ENCODE measurements around the gene RAC3. TPM values are rescaled to one million over a fixed set of nuclear protein-coding genes. Genes with fewer than 3 reads are reported as not detected.

The RAC3 gene
- total RNA-seq, 4 donors from 2014 or later: 0.42 to 2.0 TPM; not detected in 2

DNA sequence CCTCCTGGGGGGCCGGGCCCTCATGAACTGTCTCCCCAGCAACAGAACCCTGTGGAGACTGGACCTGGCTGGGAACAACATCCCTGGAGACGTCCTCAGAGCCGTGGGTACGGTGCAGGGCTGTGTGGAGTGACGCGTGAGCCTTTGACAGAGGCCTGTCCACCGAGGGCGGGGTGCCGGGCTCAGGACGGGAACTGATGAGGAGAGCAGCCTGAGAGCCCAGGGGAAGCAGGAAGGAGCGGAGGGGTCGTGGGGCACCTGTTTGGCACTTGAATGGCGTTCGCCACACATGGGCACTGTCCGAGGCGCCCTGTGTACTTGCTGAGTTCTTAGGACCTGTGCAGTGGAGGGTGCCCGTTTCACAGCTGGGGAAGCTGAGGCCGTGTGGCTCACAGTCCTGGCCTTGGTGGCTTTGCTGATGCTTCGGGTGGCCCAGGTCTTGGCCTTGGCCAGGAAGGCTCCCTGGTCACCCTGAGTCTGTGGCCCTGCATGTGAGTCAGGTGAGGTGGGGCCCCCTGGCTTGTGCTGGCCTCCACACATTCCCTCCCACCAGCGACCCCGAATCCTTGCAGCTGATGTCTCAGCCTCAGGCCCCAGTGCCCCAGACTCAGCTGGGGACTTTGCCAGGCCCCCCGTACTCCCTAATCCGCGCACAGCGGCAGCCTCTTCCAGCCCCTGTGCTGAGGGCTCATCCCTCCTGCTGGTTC is 5.9 kb upstream of the RAC3 start:
- DNase-seq: no peak
- intact Hi-C loops (cut with DNase I; ENCODE audit: low total_unique reads) (no loop called here), in situ Hi-C loops (cut with MboI; ENCODE audit: low sequenced_read_pairs in 4 of 4) (loop anchor here in 1 of 4 donors (25.0 kb wide), 1 partner anchor 112 kb away; no protein-coding TSS in a partner anchor)
- H3K4me3 ChIP-seq: no peak overlapping the region
- H3K36me3 ChIP-seq: no peaks in the 10 kb centered on the region
- peaks cover 19 to 39% of the 10 kb centered on the region in 2 donors for H3K4me1 ChIP-seq
- ATAC-seq: no peak
- TF ChIP-seq, protein P1, sequence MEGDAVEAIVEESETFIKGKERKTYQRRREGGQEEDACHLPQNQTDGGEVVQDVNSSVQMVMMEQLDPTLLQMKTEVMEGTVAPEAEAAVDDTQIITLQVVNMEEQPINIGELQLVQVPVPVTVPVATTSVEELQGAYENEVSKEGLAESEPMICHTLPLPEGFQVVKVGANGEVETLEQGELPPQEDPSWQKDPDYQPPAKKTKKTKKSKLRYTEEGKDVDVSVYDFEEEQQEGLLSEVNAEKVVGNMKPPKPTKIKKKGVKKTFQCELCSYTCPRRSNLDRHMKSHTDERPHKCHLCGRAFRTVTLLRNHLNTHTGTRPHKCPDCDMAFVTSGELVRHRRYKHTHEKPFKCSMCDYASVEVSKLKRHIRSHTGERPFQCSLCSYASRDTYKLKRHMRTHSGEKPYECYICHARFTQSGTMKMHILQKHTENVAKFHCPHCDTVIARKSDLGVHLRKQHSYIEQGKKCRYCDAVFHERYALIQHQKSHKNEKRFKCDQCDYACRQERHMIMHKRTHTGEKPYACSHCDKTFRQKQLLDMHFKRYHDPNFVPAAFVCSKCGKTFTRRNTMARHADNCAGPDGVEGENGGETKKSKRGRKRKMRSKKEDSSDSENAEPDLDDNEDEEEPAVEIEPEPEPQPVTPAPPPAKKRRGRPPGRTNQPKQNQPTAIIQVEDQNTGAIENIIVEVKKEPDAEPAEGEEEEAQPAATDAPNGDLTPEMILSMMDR (IDR thresholded peaks at IDR 0.05 in 4 of 5, conservative IDR thresholded peaks at IDR 0.05 in 1 of 5): no peak
- no peak for TF ChIP-seq POLR2A (IDR thresholded peaks at IDR 0.05)
- no peaks in the 10 kb centered on the region for H3K9me3 ChIP-seq
- H3K27ac ChIP-seq: no peak overlapping the region
- H3K27me3 ChIP-seq: peaks cover 0 to under 1% (median 0%) of the 10 kb centered on the region in 3 donors

- ATAC-seq (no peak), DNase-seq (no peak)
- peaks cover 9 to 31% of the 10 kb centered on the region in 2 donors for H3K4me1 ChIP-seq
- H3K36me3 ChIP-seq: no peaks in the 10 kb centered on the region
- TF ChIP-seq POLR2A (IDR thresholded peaks at IDR 0.05): no peak
- TF ChIP-seq, protein P1 (IDR thresholded peaks at IDR 0.05 in 4 of 5, conservative IDR thresholded peaks at IDR 0.05 in 1 of 5): no peak
- peaks cover 10 to 14% (median 11%) of the 10 kb centered on the region in 3 donors for H3K27me3 ChIP-seq
- intact Hi-C loops (cut with DNase I; ENCODE audit: low total_unique reads) (no loop called here), in situ Hi-C loops (cut with MboI; ENCODE audit: low sequenced_read_pairs in 4 of 4) (loop anchor here in 1 of 4 donors (25.0 kb wide), 1 partner anchor 109 kb away; no protein-coding TSS in a partner anchor)
- H3K27ac ChIP-seq: no peak overlapping the region
- H3K4me3 ChIP-seq: no peak overlapping the region
- no peaks in the 10 kb centered on the region for H3K9me3 ChIP-seq
Measured at GRCh38 chr17:82028246-82028645, 3.2 kb upstream of the RAC3 start.

GRCh38 chr17:82028966-82029365 is 2.5 kb upstream of the RAC3 start:
- no peaks in the 10 kb centered on the region for H3K9me3 ChIP-seq
- no peak for TF ChIP-seq POLR2A (IDR thresholded peaks at IDR 0.05)
- TF ChIP-seq, protein P1 (IDR thresholded peaks at IDR 0.05 in 4 of 5, conservative IDR thresholded peaks at IDR 0.05 in 1 of 5): no peak
- DNase-seq: no peak
- no peak for ATAC-seq
- intact Hi-C loops (cut with DNase I; ENCODE audit: low total_unique reads) (no loop called here), in situ Hi-C loops (cut with MboI; ENCODE audit: low sequenced_read_pairs in 4 of 4) (loop anchor here in 1 of 4 donors (25.0 kb wide), 1 partner anchor 108 kb away; no protein-coding TSS in a partner anchor)
- no peak overlapping the region for H3K27ac ChIP-seq
- no peak overlapping the region for H3K4me3 ChIP-seq
- no peaks in the 10 kb centered on the region for H3K36me3 ChIP-seq
- H3K27me3 ChIP-seq: peaks cover 10 to 14% (median 11%) of the 10 kb centered on the region in 3 donors
- peaks cover 7 to 24% of the 10 kb centered on the region in 2 donors for H3K4me1 ChIP-seq

DNA sequence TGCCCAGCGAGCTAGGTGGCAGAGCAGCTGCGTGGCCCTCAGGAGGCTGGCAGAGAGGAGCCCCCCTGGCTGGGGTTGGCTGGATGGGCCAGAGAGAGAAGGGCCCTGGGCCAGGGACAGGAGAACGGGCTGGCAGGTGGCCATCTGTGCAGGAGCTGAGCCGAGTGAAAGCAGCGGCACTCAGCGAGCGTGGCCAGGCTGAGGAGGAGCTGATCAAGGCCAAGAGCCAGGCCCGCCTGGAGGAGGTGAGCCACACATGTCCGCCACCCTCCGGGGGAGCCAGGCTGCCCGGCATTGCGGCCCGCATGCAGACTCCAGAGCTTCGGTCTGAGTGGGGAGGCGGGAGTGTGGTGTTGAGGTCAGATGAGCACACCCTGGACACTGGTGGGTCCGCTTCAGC is 2.1 kb upstream of the RAC3 start:
- no peak overlapping the region for H3K27ac ChIP-seq

More for the DNA sequence above, 2.1 kb upstream of the RAC3 start:
- no peaks in the 10 kb centered on the region for H3K36me3 ChIP-seq
- ATAC-seq (no peak), DNase-seq (no peak)
- H3K27me3 ChIP-seq: peaks cover 10 to 14% (median 11%) of the 10 kb centered on the region in 3 donors
- H3K4me1 ChIP-seq: peaks cover 2 to 19% of the 10 kb centered on the region in 2 donors
- TF ChIP-seq POLR2A (IDR thresholded peaks at IDR 0.05): no peak
- TF ChIP-seq, protein P1 (IDR thresholded peaks at IDR 0.05 in 4 of 5, conservative IDR thresholded peaks at IDR 0.05 in 1 of 5): no peak
- in situ Hi-C loops (cut with MboI; ENCODE audit: low sequenced_read_pairs in 4 of 4) (loop anchor here in 1 of 4 donors (25.0 kb wide), 1 partner anchor 108 kb away; no protein-coding TSS in a partner anchor), intact Hi-C loops (cut with DNase I; ENCODE audit: low total_unique reads) (no loop called here)
- H3K9me3 ChIP-seq: no peaks in the 10 kb centered on the region
- H3K4me3 ChIP-seq: no peak overlapping the region

All from gastrocnemius medialis (tissue), 4 donors.